HG02973 (cell line): Measurements from ENCODE around the gene KRTAP10-11.
"Not testable (repeated sequence)": the region's sequence is repeated elsewhere in the genome, so short reads cannot be mapped to it uniquely, and the experiment has no call there.

Source experiments
- ATAC-seq: cut with Tn5 transposase; IDR thresholded peaks from one replicate; pipeline ENCODE4 v1.9.1; 2021; ENCODE audit warnings: moderate library complexity; ENCODE audit not compliant: unreplicated experiment

Gene KRTAP10-11, protein sequence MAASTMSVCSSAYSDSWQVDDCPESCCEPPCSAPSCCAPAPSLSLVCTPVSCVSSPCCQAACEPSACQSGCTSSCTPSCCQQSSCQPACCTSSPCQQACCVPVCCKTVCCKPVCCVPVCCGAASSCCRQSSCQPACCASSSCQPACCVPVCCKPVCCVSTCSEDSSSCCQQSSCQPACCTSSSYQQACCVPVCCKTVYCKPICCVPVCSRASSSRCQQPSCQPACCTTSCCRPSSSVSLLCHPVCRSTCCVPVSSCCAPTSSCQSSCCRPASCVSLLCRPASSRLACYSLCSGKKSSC

DNA sequence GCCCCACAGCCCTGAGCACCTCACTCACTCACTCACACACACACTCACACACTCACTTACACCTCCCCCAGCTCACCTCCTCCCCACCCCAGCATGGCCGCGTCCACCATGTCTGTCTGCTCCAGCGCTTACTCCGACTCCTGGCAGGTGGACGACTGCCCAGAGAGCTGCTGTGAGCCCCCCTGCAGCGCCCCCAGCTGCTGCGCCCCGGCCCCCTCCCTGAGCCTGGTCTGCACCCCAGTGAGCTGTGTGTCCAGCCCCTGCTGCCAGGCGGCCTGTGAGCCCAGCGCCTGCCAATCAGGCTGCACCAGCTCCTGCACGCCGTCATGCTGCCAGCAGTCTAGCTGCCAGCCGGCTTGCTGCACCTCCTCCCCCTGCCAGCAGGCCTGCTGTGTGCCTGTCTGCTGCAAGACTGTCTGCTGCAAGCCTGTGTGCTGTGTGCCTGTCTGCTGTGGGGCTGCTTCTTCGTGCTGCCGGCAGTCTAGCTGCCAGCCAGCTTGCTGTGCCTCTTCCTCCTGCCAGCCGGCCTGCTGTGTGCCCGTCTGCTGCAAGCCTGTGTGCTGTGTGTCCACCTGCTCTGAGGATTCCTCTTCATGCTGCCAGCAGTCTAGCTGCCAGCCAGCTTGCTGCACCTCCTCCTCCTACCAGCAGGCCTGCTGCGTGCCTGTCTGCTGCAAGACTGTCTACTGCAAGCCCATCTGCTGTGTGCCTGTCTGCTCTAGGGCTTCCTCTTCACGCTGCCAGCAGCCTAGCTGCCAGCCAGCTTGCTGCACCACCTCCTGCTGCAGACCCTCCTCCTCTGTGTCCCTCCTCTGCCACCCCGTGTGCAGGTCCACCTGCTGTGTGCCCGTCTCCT, at the start of gene KRTAP10-11:
Gene KRTAP10-11, plus strand, starts transcription at position 49 of the 856 bp plus-strand sequence. Its CDS starts 45 bp downstream, at position 94.
- ATAC-seq = not testable (repeated sequence)

DNA sequence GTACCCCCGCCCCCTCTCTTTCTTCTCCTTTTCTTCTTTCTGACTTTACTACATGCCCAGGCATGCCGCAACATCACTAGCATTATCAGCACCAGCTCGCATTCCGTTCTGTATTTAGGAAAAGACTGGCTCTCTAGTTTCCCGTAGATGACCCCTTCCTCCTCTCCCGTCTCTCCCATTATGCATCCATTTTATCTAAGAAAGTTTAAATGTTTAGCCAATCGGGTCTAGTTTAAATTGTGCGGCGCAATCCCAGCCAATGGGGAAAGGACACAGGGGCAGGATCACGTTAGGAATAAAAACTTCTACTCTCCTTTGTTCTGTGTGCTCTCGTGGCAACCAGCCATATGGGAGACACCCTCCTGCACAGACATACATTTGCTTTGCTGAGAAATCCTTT, 48.2 kb upstream of the KRTAP10-11 start:
- ATAC-seq = no peak

DNA sequence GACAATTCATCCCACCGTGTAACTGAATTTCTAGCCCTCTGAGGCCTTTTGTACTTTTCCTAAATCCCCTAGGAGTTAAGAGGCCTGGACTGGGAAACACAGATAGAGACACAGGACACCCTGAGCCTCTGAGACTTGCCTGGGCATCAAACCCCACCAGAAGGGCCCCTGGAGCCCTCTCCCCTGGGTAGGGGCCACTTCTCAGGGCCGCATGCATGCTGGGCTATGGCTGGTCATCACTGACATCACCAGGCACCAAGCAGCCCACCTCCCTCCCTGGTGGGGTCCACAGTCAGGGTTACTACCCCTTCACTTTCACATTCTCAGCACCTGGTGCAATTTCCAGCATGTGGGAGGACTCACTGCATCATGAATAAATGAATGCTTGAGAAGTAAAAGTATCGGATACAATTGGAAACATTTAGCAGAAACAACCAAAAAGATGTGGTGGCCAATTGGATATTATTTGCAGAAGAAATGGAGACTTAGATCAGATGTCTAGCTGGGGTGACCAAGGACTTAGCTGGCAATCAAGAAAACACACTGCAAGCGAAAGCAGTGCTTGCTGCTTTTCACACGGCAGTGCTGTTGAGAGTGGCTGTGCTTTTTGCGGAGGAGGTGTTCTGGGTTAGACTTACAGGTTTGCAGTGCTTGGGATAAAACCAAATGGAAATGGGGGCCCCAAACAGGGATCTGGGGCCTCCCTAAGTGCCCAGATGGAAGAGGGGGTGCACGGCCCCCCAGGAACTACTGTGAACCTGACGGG, 46.8 kb upstream of the KRTAP10-11 start:
- no peak for ATAC-seq

DNA sequence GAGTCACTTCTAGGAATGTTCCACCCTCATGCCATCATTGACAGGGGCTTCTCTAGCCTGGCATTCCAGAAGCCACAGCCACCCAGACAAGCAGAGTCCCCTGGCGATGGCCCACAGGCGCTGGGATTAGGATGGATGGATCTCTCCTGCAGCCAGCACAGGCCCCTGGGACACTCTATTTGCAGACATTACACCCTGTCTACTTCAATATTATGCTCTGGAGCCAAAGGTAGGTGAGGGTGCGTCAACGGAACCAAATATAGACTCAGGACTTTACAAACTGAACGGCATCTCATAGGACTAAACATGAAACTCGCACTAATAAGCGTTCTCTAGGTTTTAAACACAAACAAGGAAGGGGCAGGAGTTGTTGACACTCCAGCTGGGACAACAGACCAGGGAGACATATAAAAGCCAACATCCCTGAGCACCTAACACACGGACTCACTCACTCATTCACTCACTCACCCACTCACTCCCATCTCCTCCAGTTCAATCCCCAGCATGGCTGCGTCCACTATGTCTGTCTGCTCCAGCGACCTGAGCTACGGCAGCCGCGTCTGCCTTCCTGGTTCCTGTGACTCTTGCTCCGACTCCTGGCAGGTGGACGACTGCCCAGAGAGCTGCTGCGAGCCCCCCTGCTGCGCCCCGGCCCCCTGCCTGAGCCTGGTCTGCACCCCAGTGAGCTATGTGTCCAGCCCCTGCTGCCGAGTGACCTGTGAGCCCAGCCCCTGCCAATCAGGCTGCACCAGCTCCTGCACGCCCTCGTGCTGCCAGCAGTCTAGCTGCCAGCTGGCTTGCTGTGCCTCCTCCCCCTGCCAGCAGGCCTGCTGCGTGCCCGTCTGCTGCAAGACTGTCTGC, 45.9 kb upstream of the KRTAP10-11 start, which contains the start of gene KRTAP10-7:
Gene KRTAP10-7, plus strand, starts transcription at position 480 of the 861 bp plus-strand sequence. Its CDS starts 25 bp downstream, at position 505.
- not testable (repeated sequence) for ATAC-seq

DNA sequence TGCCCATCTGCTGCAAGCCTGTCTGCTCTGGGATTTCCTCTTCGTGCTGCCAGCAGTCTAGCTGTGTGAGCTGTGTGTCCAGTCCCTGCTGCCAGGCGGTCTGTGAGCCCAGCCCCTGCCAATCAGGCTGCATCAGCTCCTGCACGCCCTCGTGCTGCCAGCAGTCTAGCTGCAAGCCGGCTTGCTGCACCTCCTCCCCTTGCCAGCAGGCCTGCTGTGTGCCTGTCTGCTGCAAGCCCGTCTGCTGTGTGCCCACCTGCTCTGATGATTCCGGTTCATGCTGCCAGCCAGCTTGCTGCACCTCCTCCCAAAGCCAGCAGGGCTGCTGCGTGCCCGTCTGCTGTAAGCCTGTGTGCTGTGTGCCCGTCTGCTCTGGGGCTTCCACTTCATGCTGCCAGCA, 45.1 kb upstream of the KRTAP10-11 start:
- not testable (repeated sequence) for ATAC-seq

DNA sequence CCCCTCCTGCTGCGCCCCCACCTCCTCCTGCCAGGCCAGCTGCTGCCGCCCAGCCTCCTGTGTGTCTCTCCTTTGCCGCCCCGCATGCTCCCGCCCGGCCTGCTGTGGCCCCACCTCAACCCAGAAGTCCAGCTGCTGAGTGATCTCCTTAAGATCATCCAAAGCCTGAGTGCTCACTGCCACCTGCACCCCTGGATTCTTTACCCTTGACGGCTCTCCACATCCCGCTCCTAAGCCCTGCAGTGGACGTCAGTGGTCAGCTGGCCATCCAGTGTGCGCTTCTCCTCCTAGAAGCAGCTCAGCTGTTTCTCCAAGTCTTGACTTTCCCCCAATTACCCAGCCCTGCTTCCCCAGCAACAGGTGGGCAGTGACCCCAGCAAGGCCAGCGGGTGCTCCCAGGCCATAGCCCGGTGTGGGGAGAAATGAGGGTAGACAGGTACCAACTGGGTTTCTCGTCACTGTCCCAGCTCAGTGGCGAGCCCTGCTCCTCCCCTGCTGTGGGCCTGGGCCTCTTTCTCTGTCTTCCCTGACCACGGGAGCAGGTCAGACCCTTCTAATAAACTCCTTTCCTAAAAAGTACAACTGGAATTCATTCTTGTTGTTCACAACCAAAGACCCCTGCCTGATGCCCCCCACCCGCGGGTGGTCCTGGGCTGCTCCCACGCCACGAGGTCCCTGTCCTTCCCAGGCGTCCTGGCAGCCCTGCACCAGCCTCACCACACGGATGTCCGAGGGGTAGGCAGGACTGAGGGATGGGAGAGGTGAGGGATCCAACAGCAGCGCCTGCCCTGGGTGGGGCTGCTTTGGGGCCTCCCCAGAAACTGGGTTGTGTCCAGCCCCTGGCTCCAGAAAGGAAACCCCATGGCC, 44.4 kb upstream of the KRTAP10-11 start:
- ATAC-seq = no peak

DNA sequence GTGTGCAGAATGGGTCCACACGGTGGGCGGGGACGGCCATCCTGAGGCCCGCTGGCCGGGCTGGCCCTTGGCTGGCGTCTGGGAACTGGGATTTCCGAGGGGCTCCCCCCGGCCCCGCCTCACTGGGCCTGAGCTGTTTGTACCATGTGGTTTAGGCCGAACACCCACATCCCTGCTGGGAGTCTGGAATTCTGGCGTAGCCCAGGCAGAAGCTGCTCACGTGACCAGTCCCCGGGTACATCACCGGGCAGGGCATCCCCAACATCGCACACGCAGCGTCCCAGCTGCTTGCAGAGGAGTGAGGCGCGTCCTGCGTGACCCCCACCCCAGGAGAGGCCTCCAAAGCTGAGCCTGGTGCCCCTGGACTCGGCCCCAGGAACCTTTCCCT, 43.8 kb upstream of the KRTAP10-11 start:
- ATAC-seq = no peak

DNA sequence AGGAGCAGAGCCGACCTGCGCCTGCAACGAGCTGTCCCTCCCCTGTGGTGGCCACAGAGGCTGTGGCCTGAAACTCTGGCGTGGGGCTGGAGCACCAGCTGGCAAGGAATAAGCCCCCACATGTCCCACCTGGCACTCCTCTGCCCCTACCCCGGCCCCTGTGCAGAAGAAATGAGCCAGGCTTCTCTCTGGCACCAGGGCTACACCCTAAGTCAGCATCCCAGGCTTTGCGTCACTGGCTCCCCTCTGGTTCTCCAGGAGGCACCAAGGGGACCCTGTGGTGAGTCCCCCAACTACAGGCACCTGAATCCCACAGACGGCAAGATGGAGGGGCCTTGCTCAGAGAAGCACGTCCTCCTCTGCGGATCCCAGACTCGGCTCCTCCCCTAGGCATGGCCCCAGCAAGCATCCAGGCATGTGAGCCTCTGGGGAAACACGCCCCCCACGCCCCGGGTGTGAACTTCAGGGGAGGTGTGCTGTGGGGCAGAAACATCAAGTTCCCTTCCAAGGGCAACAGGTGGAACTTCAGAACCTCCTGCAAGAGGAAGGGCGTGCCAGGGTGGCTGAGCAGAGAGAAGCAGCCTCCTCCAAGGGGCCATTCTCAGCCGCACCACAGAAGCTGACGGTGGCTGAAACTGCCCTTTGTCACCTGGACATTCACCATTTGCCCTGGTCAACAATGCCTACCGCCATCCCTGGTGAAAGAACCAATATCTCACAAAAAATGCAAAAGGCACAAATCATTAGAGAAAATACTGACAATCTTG, 42.9 kb upstream of the KRTAP10-11 start:
- ATAC-seq = no peak

DNA sequence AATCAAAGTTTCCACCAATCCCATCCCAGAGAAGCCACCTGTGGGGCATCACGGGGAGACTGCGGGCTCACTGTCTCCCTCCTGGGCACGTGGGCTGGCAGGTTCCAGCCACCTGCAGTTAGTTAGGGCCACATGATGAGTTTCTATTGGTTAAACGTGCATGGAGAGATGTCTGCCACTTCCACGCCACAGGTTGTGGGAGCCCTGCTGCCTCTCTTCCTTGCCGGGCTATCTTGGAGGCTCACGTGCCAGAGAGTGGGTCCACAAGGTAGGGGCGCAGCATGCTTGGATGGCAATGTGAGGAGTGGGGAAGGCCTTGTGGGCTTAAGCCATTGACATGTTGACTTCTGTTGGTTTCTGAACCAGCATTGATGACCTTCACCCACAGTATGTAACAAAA, 42.3 kb upstream of the KRTAP10-11 start:
- ATAC-seq = no peak

DNA sequence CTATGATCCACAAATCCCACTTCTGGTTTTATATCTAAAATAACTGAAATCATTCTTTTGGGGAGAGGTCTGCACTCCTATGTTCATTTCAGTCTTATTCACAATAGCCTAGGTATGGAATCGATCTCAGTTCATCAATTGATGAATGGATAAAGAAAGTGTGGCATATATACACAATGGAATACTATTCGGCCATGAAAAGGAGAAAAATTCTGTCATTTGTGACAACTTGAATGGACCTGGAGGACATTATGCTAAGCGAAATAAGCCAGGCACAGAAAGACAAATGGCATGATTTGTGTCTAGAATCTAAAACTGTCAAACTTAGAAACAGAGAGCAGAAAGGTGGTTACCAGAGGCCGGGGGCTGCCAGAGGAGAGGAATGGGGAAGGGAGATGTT, 39.7 kb upstream of the KRTAP10-11 start:
- no peak for ATAC-seq

DNA sequence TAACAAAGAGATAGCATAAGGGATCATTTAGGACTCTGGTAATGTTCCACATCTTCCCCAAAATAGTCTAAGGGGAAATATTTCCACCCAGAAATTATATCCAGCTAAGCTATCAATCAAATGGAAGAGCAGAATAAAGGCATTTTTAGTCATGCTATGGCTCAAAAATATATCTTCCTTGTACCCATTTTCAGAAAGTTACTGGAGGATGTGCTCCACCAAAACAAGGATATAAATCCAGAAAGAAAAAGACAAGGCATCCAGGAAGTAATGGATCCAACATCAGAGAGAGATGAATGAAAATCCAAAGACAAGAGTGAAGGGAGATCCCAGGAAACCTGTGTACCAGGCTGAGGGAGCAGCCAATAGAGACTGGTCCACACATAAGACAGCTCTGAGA, 37.0 kb upstream of the KRTAP10-11 start:
- no peak for ATAC-seq

DNA sequence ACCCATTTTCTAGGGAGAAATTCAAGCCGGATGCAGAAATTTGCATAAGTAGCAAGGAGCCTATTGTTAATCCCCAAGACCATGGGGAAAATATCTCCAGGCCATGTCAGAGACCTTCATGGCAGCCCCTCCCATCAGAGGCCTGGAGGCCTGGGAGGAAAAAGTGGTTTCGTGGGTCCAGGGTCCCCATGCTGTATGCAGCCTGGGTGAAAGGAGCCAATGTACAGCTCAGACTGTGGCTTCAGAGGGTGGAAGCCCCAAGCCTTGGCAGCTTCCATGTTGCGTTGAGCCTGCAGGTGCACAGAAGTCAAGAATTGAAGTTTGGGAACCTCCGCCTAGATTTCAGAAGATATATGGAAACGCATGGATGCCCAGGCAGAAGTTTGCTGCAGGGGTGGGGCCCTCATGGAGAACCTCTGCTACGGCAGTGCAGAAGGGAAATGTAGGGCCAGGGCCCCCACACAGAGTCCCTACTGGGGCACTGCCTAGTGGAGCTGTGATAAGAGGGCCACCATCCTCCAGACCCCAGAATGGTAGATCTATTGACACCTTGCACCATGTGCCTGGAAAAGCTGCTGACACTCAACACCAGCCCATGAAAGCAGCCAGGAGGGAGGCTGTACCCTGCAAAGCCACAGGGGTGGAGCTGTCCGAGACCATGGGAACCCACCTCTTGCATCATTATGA, 35.9 kb upstream of the KRTAP10-11 start:
- ATAC-seq = not testable (repeated sequence)

DNA sequence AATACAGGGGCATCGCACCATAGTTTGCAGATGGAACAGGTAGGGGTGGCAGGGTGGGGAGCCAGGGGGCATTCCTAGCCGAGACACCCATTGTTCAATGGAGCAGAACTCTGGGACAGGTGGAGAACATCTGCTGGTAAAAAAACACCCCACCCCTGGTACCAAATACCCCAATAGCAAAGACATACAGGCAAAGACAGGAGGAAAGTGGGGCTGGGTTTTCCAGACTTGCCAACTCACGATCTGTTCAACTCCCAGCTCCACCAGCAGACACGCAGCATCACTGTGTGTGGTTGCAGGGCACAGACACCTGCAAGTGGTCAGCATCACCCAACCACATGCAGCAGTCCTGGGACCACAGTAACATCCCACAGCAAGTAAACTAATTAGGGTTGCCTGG, 34.7 kb upstream of the KRTAP10-11 start:
- no peak for ATAC-seq

DNA sequence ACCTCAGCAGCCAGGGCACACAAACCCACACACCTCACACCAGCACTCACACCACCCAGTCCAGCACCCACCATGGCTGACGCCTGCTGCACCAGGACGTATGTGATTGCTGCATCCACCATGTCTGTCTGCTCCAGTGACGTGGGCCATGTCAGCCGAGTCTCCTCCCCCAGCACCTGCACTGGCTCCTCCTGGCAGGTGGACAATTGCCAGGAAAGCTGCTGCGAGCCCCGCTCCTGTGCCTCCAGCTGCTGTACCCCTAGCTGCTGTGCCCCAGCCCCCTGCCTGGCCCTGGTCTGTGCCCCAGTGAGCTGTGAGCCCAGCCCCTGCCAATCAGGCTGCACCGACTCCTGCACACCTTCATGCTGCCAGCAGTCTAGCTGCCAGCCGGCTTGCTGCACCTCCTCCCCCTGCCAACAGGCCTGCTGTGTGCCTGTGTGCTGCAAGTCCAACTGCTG, 34.2 kb upstream of the KRTAP10-11 start, which contains the start of gene KRTAP10-8:
Gene KRTAP10-8, plus strand, starts transcription at position 51 of the 458 bp plus-strand sequence. Its CDS starts 22 bp downstream, at position 73.
- ATAC-seq = no peak

DNA sequence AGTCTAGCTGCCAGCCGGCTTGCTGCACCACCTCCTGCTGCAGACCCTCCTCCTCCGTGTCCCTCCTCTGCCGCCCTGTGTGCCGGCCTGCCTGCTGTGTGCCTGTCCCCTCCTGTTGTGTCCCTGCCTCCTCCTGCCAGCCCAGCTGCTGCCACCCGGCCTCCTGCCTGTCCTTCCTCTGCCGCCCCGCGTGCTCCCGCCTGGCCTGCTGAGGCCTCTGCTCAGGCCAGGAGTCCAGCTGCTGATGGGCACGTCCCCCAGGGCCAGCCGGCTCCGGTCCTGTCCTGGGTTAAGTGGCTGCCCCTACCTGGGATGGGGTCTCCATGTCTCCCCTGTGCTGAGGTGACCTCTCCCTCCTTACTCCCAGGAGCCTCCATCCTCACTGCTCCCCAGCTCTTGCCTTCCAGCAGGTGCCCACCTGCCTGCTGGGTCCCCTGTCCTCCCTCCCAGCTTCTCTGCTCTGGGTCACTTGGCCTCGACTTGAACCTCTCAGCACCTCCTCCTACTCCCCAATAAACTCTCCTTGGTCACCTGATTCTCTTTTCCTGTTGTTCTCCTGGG, 33.5 kb upstream of the KRTAP10-11 start:
- no peak for ATAC-seq

DNA sequence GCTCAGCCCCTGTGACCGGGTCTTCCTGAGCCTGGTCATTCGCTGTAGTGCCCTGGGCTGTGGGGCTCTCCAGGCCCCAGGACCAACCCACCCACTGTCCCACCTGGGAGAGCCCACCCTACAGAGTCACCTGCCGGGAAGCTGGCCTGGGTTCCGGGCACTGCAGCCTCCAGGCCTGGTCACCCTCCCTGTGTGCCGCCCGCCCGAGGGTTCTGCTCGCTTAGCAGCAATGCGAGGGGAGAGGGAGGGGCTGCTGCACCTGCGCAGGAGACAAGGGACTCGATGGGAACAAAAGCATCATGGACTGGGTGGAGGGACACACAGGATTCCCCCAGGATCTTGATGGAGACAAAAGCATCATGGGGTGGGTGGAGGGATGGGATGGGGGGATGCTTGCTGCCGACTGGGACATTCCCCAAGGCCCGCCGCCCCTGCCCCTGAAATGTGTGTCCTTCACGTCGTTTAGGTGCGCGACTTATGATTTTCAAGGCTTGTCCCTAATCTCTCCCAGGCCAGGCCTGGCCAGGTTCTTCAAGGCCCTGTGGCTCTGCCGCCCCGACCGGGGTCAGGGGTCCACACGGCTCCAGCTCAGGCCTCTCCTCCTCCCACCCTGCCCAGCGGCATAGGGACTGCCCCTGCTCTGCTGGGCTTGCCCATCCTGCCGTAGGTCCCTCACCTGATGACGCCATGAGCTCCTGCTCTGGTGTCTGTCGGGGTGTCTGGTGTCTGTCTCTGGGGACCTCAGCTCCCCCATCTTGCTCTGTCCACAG, 32.6 kb upstream of the KRTAP10-11 start:
- no peak for ATAC-seq

DNA sequence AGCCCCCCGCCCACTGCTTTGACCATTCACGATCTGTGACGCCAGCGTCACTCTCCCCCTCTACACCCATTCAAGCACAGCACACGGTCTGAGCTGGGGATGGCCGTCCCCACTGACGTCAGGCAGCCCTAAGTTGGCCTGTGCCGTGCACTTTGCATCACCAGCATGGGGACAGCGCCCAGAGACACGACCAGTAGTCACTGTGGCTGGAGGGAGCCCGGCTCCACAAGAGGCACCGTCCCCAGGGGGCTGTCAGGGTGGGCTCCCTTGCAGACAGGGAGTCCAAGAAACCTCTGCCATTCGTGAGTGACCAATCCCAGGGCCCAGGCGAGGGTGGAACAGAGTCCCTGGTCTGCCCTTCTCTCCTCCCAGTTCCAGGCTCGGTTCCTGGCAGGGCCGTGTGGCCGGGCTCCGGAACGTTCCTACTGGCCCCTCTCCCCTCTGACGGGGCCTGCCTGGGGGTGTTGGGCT, 32.0 kb upstream of the KRTAP10-11 start:
- ATAC-seq = no peak
